ENCODE measurements around the gene FRG2B. TPM values are rescaled to one million over a fixed set of nuclear protein-coding genes. Genes with fewer than 3 reads are reported as not detected.
"Not testable (repeated sequence)": the region's sequence is repeated elsewhere in the genome, so short reads cannot be mapped to it uniquely, and the experiment has no call there.

Gene FRG2B
- polyA plus RNA-seq, 3 donors = not detected

DNA sequence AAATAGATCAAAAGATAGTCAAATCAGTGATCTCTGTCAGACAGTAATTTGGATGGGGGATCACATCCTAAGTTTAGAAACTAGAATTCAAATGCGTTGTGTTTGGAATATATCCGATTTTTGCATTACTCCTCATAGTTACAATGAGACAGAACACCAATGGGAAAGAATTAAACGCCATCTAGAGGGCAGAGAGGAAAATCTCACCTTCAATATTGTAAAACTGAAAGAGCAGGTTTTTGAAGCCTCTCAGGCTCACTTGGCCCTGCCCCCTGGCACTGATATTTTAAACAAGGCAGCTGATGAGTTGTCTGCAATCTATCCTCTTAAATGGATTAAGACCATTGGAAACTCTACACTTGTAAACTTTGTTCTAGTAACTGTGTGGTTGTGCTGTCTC lies 17.7 kb downstream of the FRG2B start:
- DNase-seq (ENCODE audit: extremely low read depth in 1 of 11, low read depth in 9 of 11, low spot score in 4 of 11) = peak in 2 of 11 donors; percentile 2

DNA sequence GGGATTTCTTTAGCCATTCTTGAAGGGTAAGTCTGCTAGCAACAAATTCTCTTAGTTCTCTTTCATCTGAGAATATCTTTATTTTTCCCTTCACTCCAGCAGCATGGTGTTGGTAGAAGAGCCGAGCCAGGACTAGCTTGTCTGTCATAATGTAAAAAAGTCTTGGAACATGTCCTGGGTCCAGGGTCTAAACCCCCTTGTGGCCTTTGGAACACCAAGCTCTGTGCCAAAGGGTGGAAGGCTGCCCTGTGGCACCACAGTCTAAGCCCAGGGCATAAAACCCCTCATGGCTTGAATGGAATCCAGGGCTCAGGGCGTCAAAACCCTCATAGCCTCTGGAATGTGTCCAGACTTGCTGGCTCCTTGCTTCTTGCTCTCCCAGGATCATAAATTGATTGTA lies 23.2 kb downstream of the FRG2B start:
- DNase-seq (ENCODE audit: extremely low read depth in 1 of 11, low read depth in 9 of 11, low spot score in 4 of 11) = not testable (repeated sequence)

DNA sequence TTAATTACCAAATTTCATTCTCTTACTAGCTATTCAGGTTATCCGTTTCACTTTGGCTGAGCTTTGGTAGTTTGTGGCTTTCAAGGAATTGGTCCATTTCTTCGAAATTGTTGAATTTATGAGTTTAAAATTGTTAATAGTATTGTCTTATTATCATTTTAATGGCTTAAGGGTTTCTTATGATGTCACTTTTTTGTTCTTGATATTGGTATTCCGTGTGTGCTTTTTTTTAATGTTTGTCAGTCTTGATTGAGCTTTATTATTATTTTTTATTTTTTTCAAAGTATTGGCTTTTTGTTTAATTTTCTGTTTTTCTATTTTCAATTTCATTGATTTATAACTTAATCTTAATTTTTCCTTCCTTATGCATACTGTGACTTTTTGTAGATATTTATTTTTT lies 25.9 kb downstream of the FRG2B start:
- DNase-seq (ENCODE audit: extremely low read depth in 1 of 11, low read depth in 9 of 11, low spot score in 4 of 11) = no peak

DNA sequence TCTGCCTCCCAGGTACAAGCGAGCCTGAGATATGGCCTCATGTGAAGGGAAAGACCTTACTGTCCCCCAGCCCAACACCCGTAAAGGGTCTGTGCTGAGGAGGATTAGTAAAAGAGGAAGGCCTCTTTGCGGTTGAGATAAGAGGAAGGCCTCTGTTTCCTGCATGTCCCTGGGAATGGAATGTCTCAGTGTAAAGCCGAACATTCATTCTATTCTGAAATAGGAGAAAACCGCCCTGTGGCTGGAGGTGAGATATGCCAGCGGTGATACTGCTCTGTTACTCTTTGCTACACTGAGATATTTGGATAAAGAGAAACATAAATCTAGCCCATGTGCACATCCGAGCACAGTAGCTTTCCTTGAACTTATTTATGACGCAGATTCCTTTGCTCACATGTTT lies 26.7 kb downstream of the FRG2B start:
- not testable (repeated sequence) for DNase-seq (ENCODE audit: extremely low read depth in 1 of 11, low read depth in 9 of 11, low spot score in 4 of 11)

DNA sequence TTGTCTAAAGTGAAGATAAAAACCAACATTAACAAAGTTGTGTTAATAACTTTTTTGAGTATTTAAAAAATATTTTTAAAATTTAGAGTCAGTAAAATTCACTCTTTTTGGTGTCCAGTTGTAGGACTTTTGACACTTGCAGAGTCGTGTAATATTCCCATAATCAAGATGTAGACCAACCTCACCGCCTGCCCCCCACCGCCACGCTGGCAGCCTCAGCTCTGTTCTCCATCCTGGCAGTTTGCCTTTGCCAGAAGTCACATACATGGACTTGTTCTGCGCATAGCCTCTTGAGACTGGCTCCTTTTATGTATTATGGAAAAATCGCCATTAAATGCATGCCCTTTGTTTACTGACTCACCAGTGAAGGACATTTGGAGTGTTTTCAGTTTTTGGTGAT lies 33.9 kb downstream of the FRG2B start:
- DNase-seq (ENCODE audit: extremely low read depth in 1 of 11, low read depth in 9 of 11, low spot score in 4 of 11) = no peak

DNA sequence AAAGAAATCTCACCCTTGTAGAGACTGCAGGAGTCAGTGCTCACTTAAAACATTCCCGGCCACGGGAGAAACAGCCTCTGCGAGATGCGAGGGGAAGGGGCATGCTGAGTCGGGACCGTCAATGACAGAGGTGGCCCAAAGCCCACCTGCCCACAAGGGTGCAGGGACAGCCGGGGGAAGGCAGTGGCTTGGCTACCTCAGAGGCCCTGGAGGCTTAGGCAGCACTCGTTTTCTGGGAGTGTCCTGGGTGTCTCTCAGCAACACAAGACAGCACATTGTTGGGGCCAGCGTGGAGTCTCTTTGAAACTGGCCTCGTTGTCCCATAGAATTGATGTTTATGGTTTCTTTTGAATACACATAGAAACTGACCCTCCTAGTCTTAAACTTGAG lies 35.6 kb downstream of the FRG2B start:
- no peak for DNase-seq (ENCODE audit: extremely low read depth in 1 of 11, low read depth in 9 of 11, low spot score in 4 of 11)

DNA sequence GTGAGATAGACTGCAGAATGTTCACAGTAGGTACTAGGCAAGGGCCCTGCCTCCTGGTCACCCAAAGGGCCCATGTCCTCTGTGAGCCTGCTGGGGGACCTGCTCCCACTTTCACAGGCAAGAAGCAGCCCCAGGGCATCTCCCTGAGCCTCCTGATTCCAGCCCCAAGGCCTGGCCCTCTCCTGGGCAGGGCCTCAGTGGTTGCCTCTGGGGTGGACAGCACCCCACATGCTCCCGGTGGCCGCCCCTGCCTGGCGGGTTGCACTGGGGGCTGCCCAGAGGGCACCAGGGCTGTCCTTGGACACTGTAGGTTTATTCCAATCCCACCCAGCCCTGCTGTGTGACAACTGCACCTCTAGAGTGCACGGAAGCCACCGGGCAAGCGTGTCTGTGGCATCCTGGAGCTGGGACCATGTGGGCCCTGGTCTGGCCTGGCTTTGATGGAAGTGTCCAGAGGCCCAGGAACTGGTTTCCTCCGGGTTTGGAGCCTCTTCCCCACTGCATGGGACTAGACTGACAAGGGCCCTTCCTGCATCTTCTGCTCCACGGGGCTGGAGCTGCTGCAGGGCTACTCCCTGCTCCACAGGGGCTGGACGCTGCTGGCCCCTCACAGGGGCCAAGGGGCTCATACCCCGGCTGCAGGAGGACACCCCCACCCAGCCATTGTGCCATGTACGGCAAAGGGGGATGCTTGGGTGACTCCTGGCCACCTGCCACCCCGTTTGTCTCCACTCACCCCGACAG lies 36.2 kb downstream of the FRG2B start:
- no peak for DNase-seq (ENCODE audit: extremely low read depth in 1 of 11, low read depth in 9 of 11, low spot score in 4 of 11)

DNA sequence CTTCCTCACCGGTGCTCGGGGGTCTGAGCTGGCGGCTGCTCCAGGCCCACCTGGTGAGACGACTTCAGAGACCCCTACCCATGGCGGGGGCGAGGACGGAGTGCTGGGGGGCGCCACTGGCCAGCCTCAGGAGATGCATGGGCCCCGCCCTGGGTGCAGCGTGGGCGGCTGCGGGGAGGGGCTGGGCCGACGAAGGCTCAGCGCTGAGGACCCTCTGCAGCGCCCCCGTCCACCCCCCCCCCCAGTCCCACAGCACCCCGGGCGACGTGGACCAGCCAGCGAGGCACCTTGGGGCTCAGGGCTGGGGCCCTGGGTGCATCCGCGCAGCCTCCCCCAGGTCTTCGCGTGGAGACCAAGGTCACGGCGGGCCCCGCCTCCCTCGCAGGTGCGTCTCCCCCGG lies 49.6 kb downstream of the FRG2B start:
- not testable (repeated sequence) for DNase-seq (ENCODE audit: extremely low read depth in 1 of 11, low read depth in 9 of 11, low spot score in 4 of 11)

Other genes with a start within 250 kb of the FRG2B start
- gene PAOX, start 247.5 kb downstream of the FRG2B start, polyA plus RNA-seq (ENCODE audit: insufficient read length in 3 of 3) = 1 to 10 TPM; 4.9 to 9.2 (median 6.8) TPM
- gene MTG1, start 232.6 kb downstream of the FRG2B start, polyA plus RNA-seq (ENCODE audit: insufficient read length in 3 of 3) = 10 to 100 TPM; 59.4 to 88.6 (median 67.3) TPM
- 1 to 10 TPM; 3.1 to 5.6 (median 4.7) TPM for gene SPRN, start 202.2 kb downstream of the FRG2B start, polyA plus RNA-seq (ENCODE audit: insufficient read length in 3 of 3)
- 1 to 10 TPM; 2.1 to 3.9 (median 2.2) TPM for gene SCART1, start 172.8 kb downstream of the FRG2B start, polyA plus RNA-seq (ENCODE audit: insufficient read length in 3 of 3)
- 1 to 10 TPM; 1.7 to 2.3 (median 1.7) TPM for gene CYP2E1, start 99.4 kb downstream of the FRG2B start, polyA plus RNA-seq (ENCODE audit: insufficient read length in 3 of 3)
- under 1 TPM; 0.22 to 0.77 (median 0.60) TPM for gene SYCE1, start 61.2 kb downstream of the FRG2B start, polyA plus RNA-seq (ENCODE audit: insufficient read length in 3 of 3)

Measured in renal cortex interstitium (tissue), 11 donors.